GM06990 (cell line): ENCODE data around the gene CEP152.

Experiments used
- DNase-seq: peaks from one replicate; pipeline ENCODE4 v3.0.0-alpha.2; 2011; ENCODE audit not compliant: insufficient read length; ENCODE audit errors: extremely low read depth
- H3K27me3 ChIP-seq: replicated peaks from 2 replicates; pipeline ENCODE4 v1.6.0; 2011; ENCODE audit warnings: low read length; ENCODE audit not compliant: control insufficient read depth, insufficient read depth
- H3K36me3 ChIP-seq: 2 replicates; pipeline ENCODE4 v1.5.1; 2011; ENCODE audit warnings: low read length; ENCODE audit not compliant: control insufficient read depth, insufficient read depth
- H3K4me3 ChIP-seq: replicated peaks from 2 replicates; pipeline ENCODE4 v1.5.1; 2011; ENCODE audit warnings: low read depth, mild to moderate bottlenecking, control low read depth, low read length
- TF ChIP-seq, protein P1 (sequence below): IDR thresholded peaks from 2 replicates; pipeline ENCODE4 v1.5.1; 2011; ENCODE audit warnings: low read length, control low read depth, mild to moderate bottlenecking, inconsistent platforms; ENCODE audit not compliant: insufficient read depth, poor library complexity, severe bottlenecking

Gene CEP152

DNA sequence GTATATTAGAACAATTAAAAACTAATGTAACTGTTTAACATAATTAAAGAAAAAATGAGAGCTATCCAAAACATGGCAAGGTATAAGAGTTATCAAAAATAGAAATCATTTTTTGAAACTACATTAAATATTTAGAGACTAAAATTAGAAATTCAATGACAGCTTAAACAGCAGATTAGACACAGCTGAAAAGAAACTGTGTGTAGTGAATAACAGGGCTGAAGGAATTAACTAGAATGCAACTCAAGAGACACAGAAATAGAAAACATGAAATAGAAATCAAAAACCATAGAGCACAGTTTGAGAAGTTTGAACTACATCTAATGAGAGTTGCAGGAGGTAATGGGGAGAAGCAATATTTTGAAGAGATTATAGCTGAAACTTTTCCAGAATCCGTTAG lies 105.5 kb downstream of the CEP152 start:
- no peak overlapping the region for H3K4me3 ChIP-seq
- DNase-seq: no peak
- H3K36me3 ChIP-seq: no peaks in the 10 kb centered on the region
- TF ChIP-seq, protein P1, sequence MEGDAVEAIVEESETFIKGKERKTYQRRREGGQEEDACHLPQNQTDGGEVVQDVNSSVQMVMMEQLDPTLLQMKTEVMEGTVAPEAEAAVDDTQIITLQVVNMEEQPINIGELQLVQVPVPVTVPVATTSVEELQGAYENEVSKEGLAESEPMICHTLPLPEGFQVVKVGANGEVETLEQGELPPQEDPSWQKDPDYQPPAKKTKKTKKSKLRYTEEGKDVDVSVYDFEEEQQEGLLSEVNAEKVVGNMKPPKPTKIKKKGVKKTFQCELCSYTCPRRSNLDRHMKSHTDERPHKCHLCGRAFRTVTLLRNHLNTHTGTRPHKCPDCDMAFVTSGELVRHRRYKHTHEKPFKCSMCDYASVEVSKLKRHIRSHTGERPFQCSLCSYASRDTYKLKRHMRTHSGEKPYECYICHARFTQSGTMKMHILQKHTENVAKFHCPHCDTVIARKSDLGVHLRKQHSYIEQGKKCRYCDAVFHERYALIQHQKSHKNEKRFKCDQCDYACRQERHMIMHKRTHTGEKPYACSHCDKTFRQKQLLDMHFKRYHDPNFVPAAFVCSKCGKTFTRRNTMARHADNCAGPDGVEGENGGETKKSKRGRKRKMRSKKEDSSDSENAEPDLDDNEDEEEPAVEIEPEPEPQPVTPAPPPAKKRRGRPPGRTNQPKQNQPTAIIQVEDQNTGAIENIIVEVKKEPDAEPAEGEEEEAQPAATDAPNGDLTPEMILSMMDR: no peak
- H3K27me3 ChIP-seq: no peaks in the 10 kb centered on the region

DNA sequence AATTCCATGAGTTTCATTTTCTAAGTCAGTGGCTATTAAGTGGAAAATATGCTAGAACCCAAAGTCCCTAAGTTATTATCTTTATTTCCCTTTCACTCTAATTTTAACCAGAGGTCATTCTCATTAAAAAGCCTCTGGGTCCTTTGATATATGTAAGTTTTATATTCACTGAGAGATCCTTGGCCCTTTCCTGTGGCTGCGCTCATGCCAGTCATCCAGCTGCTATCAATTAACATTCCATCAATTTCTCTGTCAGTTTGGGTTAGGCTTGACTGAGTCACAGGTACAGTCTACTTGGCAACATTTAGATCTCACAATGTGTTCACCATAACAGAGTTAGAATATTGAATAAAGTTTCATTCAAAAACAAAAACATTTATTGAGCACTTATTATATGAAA lies 107.3 kb downstream of the CEP152 start:
- DNase-seq: no peak
- Histone ChIP-seq H3K36me3 (no peaks in the 10 kb centered on the region), H3K27me3 (no peaks in the 10 kb centered on the region), H3K4me3 (no peak overlapping the region)
- TF ChIP-seq, protein P1: no peak

DNA sequence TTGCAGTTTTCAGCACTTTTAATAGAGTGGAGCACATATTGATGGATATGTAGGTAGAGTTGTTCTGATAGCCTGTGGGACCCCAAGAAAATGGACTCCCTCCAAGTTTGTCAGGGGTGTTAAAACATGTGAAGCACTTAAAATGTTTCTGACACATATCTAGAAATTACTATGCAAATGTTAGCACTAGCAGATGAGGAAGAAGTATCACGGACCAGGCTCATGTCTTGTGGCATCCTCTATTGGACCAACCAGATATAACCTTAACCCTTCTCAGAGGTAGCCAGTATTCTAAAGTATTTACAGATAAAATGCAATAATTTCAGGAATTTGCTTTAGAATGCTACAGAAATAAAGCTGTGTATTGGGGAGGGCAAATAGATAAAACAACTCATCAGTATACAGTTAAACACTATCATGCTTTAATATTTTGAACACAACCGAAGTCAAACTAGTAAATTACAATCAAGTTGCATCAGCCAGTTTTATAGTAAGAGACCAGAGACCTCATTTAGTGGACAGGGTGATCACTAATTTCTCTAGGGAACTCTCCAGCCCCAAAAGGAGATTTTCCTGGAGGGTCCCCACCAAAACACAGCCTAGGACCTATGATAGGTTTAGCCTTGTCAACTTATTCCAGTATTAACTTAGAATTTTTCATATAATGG lies 108.2 kb downstream of the CEP152 start:
- TF ChIP-seq, protein P1: no peak
- Histone ChIP-seq H3K27me3 (no peaks in the 10 kb centered on the region), H3K4me3 (no peak overlapping the region), H3K36me3 (no peaks in the 10 kb centered on the region)
- DNase-seq: no peak

DNA sequence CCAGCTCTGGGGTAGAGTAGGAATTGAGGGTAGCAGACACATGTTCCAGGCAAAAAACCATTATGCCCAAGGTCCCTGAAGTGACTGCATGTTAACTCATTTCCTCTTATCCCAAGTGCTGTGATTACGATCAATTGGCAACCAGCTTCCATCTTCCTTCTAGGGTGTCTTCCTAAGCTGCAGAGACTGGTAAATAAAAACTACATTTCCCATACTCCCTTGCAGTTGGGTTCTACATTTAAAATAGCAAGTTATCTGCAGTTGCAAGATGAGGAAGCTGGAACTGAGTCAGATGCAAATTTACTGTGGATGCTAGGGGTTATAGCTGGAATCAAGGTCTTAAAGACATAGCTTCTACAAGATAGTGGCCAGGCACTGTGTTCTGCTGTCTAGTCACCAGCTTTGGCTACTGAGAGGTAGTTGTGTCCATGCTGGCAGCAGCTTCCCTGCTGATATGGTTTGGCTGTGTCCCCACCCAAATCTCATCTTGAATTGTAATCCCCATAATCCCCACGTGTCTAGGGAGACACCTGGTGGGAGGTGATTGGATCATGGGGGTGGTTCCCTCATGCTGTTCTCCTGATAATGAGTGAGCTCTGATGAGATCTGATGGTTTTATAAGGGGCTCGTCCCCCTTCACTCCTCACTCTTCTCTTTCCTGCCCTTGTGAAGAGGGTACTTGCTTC lies 114.1 kb downstream of the CEP152 start:
- no peak for DNase-seq
- TF ChIP-seq, protein P1: no peak
- no peaks in the 10 kb centered on the region for H3K36me3 ChIP-seq
- H3K4me3 ChIP-seq: no peak overlapping the region
- no peaks in the 10 kb centered on the region for H3K27me3 ChIP-seq

DNA sequence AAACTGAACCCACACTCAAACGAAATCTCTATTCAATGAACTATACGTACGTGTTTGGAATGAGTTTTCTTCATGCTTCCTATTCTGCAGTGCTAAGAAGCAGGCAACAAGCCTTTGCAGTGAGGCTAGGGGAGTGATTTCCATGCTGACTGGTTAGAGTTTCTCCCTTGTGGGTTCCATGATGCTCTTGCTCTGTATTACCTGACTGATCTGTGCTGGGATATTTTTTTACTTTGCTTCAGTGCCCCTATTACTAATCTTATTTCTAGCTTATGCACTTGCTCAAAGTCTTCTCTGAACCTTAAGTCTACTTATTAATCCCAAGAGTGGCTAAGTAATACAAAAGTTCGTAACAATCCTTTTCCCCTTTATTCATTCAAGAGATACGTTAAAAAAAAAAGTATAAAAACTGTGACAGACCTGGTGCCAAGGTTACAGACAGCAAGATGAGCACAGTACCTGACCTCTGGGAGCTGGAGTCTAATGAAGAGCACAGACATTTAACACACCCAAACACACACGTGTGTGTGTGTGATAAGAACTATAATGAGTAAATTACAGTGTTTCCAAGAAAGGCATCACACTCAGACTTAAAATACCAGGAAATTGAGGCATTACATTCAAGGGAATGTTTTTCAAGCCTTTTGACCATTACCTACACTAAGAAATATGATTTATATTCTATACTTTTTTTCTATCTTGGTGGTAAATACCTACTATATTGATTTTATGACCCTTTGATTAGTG lies 114.9 kb downstream of the CEP152 start:
- Histone ChIP-seq H3K36me3 (no peaks in the 10 kb centered on the region), H3K27me3 (no peaks in the 10 kb centered on the region), H3K4me3 (no peak overlapping the region)
- TF ChIP-seq, protein P1: no peak
- DNase-seq: no peak
